Peyer's patch (tissue), 4 donors: ENCODE data around the gene USP36.

Source experiments
- CTCF ChIP-seq, 6 experiments: fragments of 450-650 bp in 4 of 6; fragments of 200-600 bp in 2 of 6; sonication (generic) in 1 of 6; IDR thresholded peaks; one replicate each; pipeline ENCODE4 v1.5.1; 2017 to 2019; ENCODE audit warnings: antibody characterized with exemption in 6 of 6, mild to moderate bottlenecking in 3 of 6, moderate library complexity in 1 of 6
- POLR2A ChIP-seq, 2 donors: fragments of 450-650 bp; IDR thresholded peaks; one replicate each; pipeline ENCODE4 v1.5.1; 2017; ENCODE audit warnings: antibody characterized with exemption in 2 of 2, mild to moderate bottlenecking in 2 of 2, moderate library complexity in 2 of 2

GRCh38 chr17:78819806-78820792 lies 20.5 kb downstream of the USP36 start:
- no peak for TF ChIP-seq CTCF (IDR thresholded peaks at IDR 0.05)
- TF ChIP-seq POLR2A (IDR thresholded peaks at IDR 0.05), result no peak
